ENCODE measurements around the gene BCL2L2.

GRCh38 chr14:23322568-23323517 is 16.2 kb downstream of the BCL2L2 start:
- TF ChIP-seq, protein P1, sequence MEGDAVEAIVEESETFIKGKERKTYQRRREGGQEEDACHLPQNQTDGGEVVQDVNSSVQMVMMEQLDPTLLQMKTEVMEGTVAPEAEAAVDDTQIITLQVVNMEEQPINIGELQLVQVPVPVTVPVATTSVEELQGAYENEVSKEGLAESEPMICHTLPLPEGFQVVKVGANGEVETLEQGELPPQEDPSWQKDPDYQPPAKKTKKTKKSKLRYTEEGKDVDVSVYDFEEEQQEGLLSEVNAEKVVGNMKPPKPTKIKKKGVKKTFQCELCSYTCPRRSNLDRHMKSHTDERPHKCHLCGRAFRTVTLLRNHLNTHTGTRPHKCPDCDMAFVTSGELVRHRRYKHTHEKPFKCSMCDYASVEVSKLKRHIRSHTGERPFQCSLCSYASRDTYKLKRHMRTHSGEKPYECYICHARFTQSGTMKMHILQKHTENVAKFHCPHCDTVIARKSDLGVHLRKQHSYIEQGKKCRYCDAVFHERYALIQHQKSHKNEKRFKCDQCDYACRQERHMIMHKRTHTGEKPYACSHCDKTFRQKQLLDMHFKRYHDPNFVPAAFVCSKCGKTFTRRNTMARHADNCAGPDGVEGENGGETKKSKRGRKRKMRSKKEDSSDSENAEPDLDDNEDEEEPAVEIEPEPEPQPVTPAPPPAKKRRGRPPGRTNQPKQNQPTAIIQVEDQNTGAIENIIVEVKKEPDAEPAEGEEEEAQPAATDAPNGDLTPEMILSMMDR (IDR thresholded peaks at IDR 0.05) = no peak
- TF ChIP-seq, protein P2, sequence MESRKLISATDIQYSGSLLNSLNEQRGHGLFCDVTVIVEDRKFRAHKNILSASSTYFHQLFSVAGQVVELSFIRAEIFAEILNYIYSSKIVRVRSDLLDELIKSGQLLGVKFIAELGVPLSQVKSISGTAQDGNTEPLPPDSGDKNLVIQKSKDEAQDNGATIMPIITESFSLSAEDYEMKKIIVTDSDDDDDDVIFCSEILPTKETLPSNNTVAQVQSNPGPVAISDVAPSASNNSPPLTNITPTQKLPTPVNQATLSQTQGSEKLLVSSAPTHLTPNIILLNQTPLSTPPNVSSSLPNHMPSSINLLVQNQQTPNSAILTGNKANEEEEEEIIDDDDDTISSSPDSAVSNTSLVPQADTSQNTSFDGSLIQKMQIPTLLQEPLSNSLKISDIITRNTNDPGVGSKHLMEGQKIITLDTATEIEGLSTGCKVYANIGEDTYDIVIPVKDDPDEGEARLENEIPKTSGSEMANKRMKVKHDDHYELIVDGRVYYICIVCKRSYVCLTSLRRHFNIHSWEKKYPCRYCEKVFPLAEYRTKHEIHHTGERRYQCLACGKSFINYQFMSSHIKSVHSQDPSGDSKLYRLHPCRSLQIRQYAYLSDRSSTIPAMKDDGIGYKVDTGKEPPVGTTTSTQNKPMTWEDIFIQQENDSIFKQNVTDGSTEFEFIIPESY (IDR thresholded peaks at IDR 0.05; ENCODE audit: borderline replicate concordance, low read depth) = no peak
- TF ChIP-seq GABPA (IDR thresholded peaks at IDR 0.05; ENCODE audit: low read depth) (no peak), RAD21 (IDR thresholded peaks at IDR 0.05; ENCODE audit: low read length) (no peak), TAF1 (IDR thresholded peaks at IDR 0.05; ENCODE audit: borderline replicate concordance, low read depth, low read length) (no peak), REST (IDR thresholded peaks at IDR 0.05; ENCODE audit: low read depth, low read length) (no peak), FOXJ3 (CRISPR knock-in tag; IDR thresholded peaks at IDR 0.05) (no peak), POLR2AphosphoS5 (IDR thresholded peaks at IDR 0.05; ENCODE audit: low read depth, low read length) (no peak), MEF2A (IDR thresholded peaks at IDR 0.05; ENCODE audit: borderline replicate concordance, low read depth) (no peak), SMC3 (IDR thresholded peaks at IDR 0.05; ENCODE audit: low read depth, low read length) (no peak), JUND (IDR thresholded peaks at IDR 0.05) (no peak), GATA2 (CRISPR knock-in tag; IDR thresholded peaks at IDR 0.05) (no peak), RCOR1 (IDR thresholded peaks at IDR 0.05; ENCODE audit: low read length) (no peak), EP300 (IDR thresholded peaks at IDR 0.05; ENCODE audit: borderline replicate concordance in 1 of 2, low read depth in 1 of 2, low read length in 1 of 2) (no peak)
